ENCODE measurements around the gene PYGB. TPM values are rescaled to one million over a fixed set of nuclear protein-coding genes. Genes with fewer than 3 reads are reported as not detected.
A peak's percentile ranks its signal among the peaks of the same experiment; 100 is the strongest.

The PYGB gene
- total and polyA plus RNA-seq, 4 donors: 30.3 to 90.3 (median 47.3) TPM

DNA sequence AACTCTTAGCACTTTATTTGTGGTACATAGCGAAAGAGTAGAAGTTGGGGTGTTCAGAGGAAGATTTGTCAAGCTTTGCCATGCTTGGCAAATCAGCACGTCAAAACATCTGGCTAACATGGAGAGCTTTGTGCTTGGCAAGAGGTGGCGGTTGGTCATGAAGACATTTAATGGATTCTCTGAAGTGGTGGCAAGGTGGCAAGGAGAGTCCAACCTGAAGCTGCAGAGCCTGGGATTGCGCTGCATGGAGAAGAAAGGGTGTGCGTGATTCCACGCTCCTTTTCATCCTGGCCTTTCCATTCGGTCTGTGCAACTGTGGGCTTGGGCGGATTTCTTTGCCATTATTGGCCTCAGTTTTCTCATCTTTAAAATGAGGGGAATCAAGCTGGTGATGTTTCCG is 3.1 kb downstream of the PYGB start:
- Histone ChIP-seq H3K36me3 (ENCODE audit: control insufficient read depth in 4 of 4, insufficient read depth in 4 of 4, low read length in 4 of 4) (peaks cover 0 to 5% (median 1%) of the 10 kb centered on the region in 4 donors), H3K9me3 (ENCODE audit: control insufficient read depth in 4 of 4, insufficient read depth in 3 of 4, low read length in 3 of 4) (no peaks in the 10 kb centered on the region), H3K4me1 (ENCODE audit: control insufficient read depth in 5 of 5, insufficient read depth in 5 of 5, low read length in 5 of 5) (peaks cover 0 to 19% (median 7%) of the 10 kb centered on the region in 5 donors), H3K4me3 (no peak overlapping the region), H3K27ac (ENCODE audit: low read depth in 1 of 2, low read length in 1 of 2) (peak overlapping the region in 1 of 2 donors; percentile 52), H3K9ac (ENCODE audit: insufficient read depth in 1 of 2, low read length in 2 of 2) (no peak overlapping the region), H3K27me3 (ENCODE audit: control insufficient read depth in 3 of 3, insufficient read depth in 3 of 3, low read length in 2 of 3) (no peaks in the 10 kb centered on the region)
- TF ChIP-seq, protein P1, sequence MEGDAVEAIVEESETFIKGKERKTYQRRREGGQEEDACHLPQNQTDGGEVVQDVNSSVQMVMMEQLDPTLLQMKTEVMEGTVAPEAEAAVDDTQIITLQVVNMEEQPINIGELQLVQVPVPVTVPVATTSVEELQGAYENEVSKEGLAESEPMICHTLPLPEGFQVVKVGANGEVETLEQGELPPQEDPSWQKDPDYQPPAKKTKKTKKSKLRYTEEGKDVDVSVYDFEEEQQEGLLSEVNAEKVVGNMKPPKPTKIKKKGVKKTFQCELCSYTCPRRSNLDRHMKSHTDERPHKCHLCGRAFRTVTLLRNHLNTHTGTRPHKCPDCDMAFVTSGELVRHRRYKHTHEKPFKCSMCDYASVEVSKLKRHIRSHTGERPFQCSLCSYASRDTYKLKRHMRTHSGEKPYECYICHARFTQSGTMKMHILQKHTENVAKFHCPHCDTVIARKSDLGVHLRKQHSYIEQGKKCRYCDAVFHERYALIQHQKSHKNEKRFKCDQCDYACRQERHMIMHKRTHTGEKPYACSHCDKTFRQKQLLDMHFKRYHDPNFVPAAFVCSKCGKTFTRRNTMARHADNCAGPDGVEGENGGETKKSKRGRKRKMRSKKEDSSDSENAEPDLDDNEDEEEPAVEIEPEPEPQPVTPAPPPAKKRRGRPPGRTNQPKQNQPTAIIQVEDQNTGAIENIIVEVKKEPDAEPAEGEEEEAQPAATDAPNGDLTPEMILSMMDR (IDR thresholded peaks at IDR 0.05; ENCODE audit: control extremely low read depth, extremely low read depth): no peak
- no peak for ATAC-seq (ENCODE audit: insufficient read depth, low FRiP score)
- WGBS, 2 donors: 95 to 98% methylated on average over 9 of the region's 9 CpGs
- DNase-seq: no peak

DNA sequence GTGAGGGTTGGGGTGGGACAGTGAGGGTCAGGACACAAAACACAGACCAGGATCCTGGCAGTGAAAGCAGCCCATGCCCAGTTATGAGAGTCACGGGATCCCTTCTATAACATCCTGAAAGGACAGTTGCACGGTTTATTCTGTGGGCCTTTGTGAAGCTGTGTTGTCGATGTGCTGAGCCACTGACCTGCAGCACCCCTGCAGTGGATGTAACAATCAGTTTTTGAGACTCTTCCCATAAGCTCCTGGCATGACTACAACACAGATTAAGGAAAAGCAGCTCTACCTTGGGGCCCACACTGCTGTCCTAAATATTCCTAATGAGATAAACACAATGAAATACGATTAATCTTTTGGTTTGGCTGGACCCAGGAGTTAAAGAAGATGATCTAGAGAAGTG is 3.7 kb downstream of the PYGB start:
- H3K36me3 ChIP-seq (ENCODE audit: control insufficient read depth in 4 of 4, insufficient read depth in 4 of 4, low read length in 4 of 4): peaks cover 0 to 5% (median 1%) of the 10 kb centered on the region in 4 donors
- peaks cover 0 to 19% (median 7%) of the 10 kb centered on the region in 5 donors for H3K4me1 ChIP-seq (ENCODE audit: control insufficient read depth in 5 of 5, insufficient read depth in 5 of 5, low read length in 5 of 5)
- H3K27me3 ChIP-seq (ENCODE audit: control insufficient read depth in 3 of 3, insufficient read depth in 3 of 3, low read length in 2 of 3): no peaks in the 10 kb centered on the region
- no peak for DNase-seq
- no peak overlapping the region for H3K9ac ChIP-seq (ENCODE audit: insufficient read depth in 1 of 2, low read length in 2 of 2)
- ATAC-seq (ENCODE audit: insufficient read depth, low FRiP score): no peak
- no peaks in the 10 kb centered on the region for H3K9me3 ChIP-seq (ENCODE audit: control insufficient read depth in 4 of 4, insufficient read depth in 3 of 4, low read length in 3 of 4)
- peak overlapping the region in 1 of 2 donors; percentile 52 for H3K27ac ChIP-seq (ENCODE audit: low read depth in 1 of 2, low read length in 1 of 2)
- WGBS, 2 donors: 91 to 93% methylated on average over 4 of the region's 4 CpGs
- H3K4me3 ChIP-seq: no peak overlapping the region
- TF ChIP-seq, protein P1 (IDR thresholded peaks at IDR 0.05; ENCODE audit: control extremely low read depth, extremely low read depth): no peak

DNA sequence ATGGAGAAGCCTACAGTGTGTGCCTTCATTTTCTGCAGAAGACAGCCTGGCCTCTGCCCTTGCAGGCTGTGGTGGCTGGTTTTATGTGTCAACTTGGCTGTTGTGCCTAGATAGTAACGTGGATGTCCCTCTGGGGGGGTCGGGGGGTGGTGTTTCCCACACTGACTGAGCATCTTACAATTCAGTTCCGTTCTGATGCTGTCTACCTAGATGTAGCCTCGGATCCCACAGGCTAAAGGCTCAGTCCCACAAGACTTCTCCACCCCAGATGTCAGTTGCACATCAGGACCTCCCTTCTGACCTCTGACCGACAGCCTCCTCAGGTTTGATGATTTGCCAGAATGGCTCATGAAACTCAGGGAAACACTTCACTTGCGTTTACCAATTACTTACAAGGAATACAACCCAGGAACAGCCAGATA is 4.4 kb downstream of the PYGB start:
- peaks cover 0 to 17% (median 7%) of the 10 kb centered on the region in 5 donors for H3K4me1 ChIP-seq (ENCODE audit: control insufficient read depth in 5 of 5, insufficient read depth in 5 of 5, low read length in 5 of 5)
- no peak for ATAC-seq (ENCODE audit: insufficient read depth, low FRiP score)
- H3K4me3 ChIP-seq: no peak overlapping the region
- H3K9ac ChIP-seq (ENCODE audit: insufficient read depth in 1 of 2, low read length in 2 of 2): no peak overlapping the region
- WGBS, 2 donors: 83 to 85% methylated on average over 6 of the region's 6 CpGs
- TF ChIP-seq, protein P1 (IDR thresholded peaks at IDR 0.05; ENCODE audit: control extremely low read depth, extremely low read depth): no peak
- H3K27me3 ChIP-seq (ENCODE audit: control insufficient read depth in 3 of 3, insufficient read depth in 3 of 3, low read length in 2 of 3): no peaks in the 10 kb centered on the region
- H3K36me3 ChIP-seq (ENCODE audit: control insufficient read depth in 4 of 4, insufficient read depth in 4 of 4, low read length in 4 of 4): peaks cover 0 to 5% (median 1%) of the 10 kb centered on the region in 4 donors
- H3K9me3 ChIP-seq (ENCODE audit: control insufficient read depth in 4 of 4, insufficient read depth in 3 of 4, low read length in 3 of 4): no peaks in the 10 kb centered on the region
- no peak for DNase-seq
- H3K27ac ChIP-seq (ENCODE audit: low read depth in 1 of 2, low read length in 1 of 2): peak overlapping the region; percentile 34 to 67
